ENCODE results near the gene SART1.
A peak's percentile ranks its signal among the peaks of the same experiment; 100 is the strongest.

SART1 gene

DNA sequence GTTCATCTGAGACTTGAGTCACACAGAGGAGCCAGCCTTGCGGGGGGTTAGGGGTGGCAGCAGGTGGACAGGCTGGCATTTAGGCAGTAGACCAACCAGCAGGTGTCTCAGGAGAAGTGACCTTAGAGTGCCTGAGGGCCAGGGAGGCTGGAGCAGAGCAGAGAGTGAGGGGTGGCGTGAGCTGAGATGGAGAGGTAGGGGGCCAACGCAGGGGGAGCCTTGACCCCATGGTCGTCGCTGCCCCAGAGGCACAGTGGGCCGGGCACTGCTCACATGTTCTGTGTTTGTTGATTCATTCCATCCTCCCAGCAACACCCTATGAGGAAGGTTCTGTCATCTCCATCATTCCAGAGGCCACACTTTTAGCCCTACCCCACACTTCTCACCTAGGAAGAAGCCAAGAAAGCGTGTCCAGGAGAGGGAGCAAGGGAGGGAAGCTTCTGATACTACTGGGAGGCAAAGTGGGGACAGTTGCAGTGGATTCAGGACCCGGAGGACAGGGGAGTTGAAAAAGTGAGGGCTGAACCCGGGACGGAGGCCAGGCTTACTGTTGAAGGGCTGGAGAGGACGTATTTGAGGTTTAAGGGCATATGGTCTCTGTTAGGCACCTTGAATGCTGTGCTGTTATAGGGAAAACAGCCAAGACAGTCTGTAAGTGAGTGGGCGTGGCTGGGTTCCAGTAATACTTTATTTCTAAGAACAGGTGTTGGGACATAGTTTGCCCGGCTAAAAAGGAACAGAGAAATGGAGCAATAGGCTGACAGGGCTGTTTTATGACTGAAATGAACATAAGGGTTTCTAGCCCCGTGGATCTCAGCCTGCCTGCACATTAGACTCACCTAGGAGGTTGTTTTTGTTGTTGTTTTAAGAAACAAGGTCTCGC lies 7.3 kb downstream of the SART1 start:
- DNase-seq: no peak

GRCh38 chr11:65972116-65972515 lies 10.6 kb downstream of the SART1 start:
- no peak for DNase-seq

- no peak for DNase-seq
These were observed 12.0 kb downstream of the SART1 start for GRCh38 chr11:65973439-65974110.

- no peak for DNase-seq
These were observed 14.2 kb downstream of the SART1 start for GRCh38 chr11:65975771-65976170.

DNA sequence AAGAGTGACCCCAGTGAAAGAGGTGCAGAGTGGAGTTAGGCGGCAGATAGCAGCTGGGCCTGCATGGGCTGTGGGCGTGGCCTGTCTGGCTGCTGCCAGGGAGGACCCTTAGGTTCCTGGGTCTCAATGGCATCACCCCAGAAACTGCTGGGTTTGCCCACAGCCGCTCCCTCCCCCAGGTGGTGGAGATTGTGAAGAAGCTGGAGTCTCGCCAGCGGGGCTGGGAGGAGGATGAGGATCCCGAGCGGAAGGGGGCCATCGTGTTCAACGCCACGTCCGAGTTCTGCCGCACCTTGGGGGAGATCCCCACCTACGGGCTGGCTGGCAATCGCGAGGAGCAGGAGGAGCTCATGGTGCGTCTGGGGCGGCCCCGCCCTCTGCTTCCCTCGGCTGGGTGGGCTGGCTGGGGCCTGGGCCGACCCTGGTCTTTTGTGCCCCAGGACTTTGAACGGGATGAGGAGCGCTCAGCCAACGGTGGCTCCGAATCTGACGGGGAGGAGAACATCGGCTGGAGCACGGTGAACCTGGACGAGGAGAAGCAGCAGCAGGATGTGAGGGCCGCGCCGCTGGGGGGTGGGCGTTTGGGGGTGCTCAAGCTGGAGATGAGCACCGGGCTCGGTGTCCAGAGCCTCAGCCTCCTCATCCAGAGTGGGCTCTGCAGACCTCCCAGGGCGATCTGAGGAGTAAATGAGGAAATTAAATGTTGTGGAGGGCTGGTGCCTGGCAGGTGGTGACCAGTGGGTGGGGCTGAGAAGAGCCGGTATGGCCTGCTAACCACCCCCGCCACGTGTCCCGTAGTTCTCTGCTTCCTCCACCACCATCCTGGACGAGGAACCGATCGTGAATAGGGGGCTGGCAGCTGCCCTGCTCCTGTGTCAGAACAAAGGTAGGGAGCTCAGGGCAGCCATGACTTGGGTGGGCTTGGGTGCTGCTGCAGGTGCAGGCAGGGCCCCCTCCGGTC lies 15.0 kb downstream of the SART1 start:
- DNase-seq: no peak

DNA sequence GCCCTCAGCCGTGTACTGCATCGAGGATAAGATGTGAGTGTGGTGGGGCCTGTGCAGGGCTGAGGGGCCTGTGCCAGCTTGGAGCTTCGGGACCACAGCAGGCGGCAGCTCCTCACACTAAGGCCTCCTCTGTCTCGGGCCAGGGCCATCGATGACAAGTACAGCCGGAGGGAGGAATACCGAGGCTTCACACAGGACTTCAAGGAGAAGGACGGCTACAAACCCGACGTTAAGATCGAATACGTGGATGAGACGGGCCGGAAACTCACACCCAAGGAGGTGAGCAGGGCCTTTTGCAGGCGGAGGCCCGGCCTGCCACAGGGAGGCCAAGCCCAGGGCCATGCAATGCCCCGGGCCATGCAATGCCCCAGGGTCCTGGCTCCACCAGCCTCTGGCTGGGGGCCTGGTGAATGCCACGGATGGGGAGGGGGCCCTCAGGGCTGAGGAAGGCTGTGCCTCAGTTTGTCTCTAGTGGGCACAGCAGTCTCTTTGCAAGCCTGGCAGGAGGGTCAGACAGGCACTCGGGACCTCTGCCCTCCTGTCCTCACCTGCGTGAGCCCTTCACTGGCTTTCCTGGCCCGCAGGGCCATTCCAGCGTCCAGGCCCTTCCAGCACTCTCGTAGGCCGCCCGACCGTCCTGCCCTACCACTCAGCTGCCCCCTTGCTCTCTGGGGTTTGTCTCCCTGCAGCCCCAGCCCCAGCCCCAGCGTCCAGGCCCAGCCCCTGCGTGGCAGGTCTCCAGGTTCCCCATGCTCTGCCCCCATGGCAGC lies 16.3 kb downstream of the SART1 start:
- DNase-seq: no peak

GRCh38 chr11:65978391-65979238 lies 17.1 kb downstream of the SART1 start:
- DNase-seq: no peak

- no peak for DNase-seq
These were observed 17.8 kb downstream of the SART1 start for GRCh38 chr11:65979261-65979759.

DNA sequence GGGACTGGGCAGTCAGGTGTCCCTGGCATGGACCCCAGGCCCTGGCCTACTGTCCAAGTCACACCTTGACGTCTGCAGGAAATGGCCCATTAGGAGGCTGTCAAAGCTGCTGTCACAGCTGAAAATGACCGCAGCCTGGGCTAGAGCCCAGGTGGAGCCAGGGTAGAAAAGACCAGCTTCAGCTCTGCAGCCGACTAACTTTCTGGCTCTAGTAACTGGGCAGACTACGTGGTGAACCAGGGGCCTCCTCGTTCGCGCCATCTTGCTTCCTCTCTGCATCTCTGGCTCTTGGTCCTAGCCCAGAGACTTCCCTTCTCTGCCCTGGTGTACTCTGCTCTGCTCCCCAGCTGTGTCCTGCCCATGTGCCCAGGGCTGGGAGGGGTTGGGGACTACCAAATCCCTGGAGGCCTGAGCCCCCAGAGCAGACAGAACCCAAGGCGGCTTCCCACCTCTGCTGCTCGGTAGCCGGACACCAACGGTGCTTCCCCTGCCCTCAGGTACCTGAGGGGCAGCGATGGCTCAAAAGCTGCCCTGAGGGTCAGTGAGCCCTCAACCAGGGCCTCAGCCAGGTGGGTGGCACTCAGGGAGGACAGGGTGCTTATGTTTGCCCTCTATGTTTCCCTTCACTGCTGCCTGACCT lies 19.7 kb downstream of the SART1 start:
- DNase-seq: no peak

GRCh38 chr11:65981972-65982823 lies 20.7 kb downstream of the SART1 start:
- no peak for DNase-seq

DNA sequence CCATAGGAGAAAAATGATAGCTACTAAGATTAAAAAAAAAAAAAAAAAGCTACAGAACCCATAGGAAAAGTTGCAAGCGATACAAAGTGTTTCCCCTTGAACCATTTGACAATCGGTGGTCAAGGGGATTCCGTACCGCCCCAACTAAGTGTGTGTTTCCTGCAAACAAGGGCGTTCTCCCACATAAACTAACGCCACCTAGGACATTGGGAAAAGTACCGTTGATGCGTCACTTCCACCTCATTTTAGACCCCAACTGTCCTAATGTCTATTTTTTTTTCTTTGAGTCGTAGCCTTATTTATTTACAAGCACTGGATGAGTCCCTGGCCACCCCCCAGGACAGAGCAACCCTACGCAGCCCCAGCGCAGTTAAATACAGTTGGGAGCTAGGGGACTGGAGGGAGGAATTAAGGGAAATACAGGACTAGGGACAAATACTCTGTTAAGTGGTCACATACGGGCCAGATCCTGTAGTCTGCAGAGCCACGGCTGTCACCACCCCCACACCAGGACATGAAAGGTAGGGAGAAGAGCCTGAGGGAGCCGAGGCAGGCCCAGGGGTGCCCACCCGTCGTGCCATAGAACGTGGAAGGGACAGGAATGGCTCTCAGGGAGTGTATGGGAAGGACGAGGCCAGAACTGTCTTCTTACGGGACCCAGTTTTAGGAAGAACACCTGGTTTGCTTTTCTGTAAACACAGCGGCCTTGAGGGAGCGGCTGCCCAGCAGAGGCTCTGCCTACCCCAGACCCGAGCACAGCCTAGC lies 21.5 kb downstream of the SART1 start:
- no peak for DNase-seq

- no peak for DNase-seq
These were observed 22.1 kb downstream of the SART1 start for GRCh38 chr11:65983589-65983987.

DNA sequence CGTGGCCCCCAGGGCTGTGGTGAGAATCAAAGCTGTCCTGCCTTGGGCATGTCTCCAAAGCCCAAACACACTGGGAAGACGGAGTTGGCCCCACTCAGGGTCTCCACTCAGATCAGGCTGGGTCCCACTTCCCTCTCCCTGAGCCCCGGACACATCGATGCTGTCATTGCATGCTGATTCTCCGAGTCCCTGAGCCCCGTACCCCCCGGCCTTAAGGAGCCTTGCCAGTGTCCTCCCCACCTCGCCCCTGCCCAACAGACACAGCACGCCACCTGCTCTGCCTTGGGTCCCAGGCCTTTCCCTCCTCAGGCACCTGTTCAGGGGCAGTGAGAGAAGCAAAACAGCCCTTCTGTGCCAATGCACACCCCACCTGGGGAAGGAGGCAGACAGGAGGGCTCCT lies 25.8 kb downstream of the SART1 start:
- DNase-seq: no peak

GRCh38 chr11:65988791-65989592 lies 27.5 kb downstream of the SART1 start:
- peak; percentile 96 for DNase-seq

GRCh38 chr11:65992056-65992455 lies 30.5 kb downstream of the SART1 start:
- no peak for DNase-seq

DNA sequence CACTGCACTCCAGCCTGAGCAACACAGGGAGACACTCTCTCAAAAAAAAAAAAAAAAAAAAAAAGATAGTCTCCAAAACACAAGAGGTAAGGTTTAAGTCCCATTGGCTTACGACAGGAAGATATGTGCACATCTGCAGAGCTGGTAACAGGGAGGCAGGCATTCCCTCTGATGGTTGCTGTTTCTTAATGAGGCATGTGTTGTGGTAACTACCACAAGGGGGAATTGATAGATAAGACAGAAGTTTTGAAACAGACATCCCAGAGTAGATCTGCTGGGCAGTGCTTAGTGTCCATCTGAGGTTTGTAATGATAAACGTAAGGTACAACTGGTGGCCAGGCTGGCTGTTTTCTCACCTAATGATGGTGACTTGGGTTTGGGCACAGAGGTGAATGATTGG lies 35.8 kb downstream of the SART1 start:
- DNase-seq: no peak

DNA sequence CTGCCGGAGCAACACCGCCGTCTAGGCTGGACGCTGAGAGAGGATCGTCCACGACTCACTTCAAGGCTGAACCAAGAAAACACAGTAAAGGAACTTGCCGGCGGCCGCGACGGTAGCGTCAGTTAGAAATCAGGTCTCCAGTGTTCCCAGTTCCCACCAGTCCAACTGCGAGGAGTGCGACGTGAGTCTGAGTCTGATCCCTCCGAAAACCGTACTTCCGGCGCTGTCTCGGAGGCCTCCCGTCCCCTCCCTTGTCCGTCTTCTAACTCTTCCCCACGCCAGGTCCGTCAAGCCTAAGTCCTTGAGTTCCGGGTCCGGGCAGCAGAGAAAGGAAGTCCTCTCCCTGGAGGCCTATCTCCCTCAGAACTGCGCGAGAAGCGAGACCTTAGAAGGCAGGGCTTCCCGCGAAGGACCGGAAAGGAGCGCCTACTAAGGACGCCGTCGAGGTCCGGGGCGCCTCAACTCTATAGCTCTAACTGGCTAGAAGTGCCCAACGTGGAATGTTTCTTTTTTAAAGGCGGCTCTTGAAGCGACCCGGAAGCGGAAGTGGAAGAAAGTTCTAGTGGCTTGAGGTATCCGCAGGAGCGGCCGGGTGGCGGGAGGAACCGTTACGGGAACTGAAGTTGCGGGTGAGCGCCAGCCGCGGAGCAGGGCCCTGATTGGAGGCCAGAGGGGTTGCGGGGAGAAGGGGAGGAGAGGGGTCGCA lies 40.6 kb downstream of the SART1 start, which contains the start of the genes BANF1 and EIF1AD:
TSS of gene BANF1 (plus strand) at position 562 of the 706 bp plus-strand sequence. CDS start 748 bp downstream, outside the sequence.
TSS of gene EIF1AD (minus strand) at position 216 of the 706 bp plus-strand sequence. CDS start 1,768 bp downstream, outside the sequence.
- DNase-seq: peak; percentile 97

All from CD4-positive, alpha-beta T cell treated with Interleukin-10 for 1 hour (primary cell).